Prostate gland (tissue), 2 donors: Measurements from ENCODE around the gene BRD7.

Source experiments
- CTCF ChIP-seq, 4 experiments: fragments of 200-600 bp in 2 of 4; fragments of 450-650 bp in 2 of 4; sonication (generic) in 2 of 4; IDR thresholded peaks; 1 replicate in 3 of 4; 2 replicates in 1 of 4; pipeline ENCODE4 v1.5.1; 2016 to 2019; ENCODE audit warnings: antibody characterized with exemption in 4 of 4, mild to moderate bottlenecking in 2 of 4, moderate library complexity in 2 of 4
- POLR2A ChIP-seq: fragments of 450-650 bp; IDR thresholded peaks from one replicate; pipeline ENCODE4 v1.6.1; 2016; ENCODE audit warnings: antibody characterized with exemption, mild to moderate bottlenecking
- POLR2AphosphoS5 ChIP-seq: sonication (generic); formaldehyde crosslinking; IDR thresholded peaks from one replicate; pipeline ENCODE4 v1.6.1; 2017; ENCODE audit warnings: antibody characterized with exemption

DNA sequence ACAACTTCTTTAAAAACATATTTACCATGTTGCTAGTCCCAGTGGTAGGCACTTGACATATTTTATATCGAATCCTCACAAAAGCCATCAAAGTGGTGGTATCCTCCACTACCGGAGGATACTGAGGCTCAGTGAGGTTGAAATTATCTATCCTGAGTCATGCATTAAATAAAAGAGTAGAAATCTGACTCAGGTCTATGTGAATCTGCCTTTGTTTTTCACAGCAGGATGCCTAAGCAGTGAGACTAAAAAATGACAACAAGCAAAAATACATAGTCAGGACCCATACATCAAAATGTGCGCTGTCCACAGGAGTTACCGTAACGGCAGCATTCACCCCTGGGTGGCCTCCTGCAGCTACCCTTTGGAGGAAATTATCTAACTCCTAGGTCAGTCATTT lies 17.7 kb downstream of the BRD7 start:
- no peak for TF ChIP-seq CTCF (IDR thresholded peaks at IDR 0.05)
- no peak for TF ChIP-seq POLR2AphosphoS5
- TF ChIP-seq POLR2A = no peak
